HG03520 (cell line): ENCODE measurements around the gene CDKN2D.
"Not testable (repeated sequence)": the region's sequence is repeated elsewhere in the genome, so short reads cannot be mapped to it uniquely, and the experiment has no call there.

ENCODE experiments used
- ATAC-seq: cut with Tn5 transposase; IDR thresholded peaks from one replicate; pipeline ENCODE4 v1.9.1; 2021; ENCODE audit warnings: mild to moderate bottlenecking, moderate library complexity; ENCODE audit not compliant: unreplicated experiment

CDKN2D gene

GRCh38 chr19:10582091-10582490 lies 13.3 kb upstream of the CDKN2D start:
- no peak for ATAC-seq

GRCh38 chr19:10580979-10581631 lies 12.3 kb upstream of the CDKN2D start:
- ATAC-seq, result no peak

- no peak for ATAC-seq
These were observed 9.2 kb upstream of the CDKN2D start for GRCh38 chr19:10577951-10578350.

- ATAC-seq, result no peak
These were observed 6.4 kb upstream of the CDKN2D start for GRCh38 chr19:10575011-10575716.

GRCh38 chr19:10574462-10574861 lies 5.7 kb upstream of the CDKN2D start:
- ATAC-seq, result no peak

GRCh38 chr19:10573793-10574192 lies 5.0 kb upstream of the CDKN2D start:
- not testable (repeated sequence) for ATAC-seq

- ATAC-seq, result peak; percentile 2
These were observed 535 bp downstream of the CDKN2D start for GRCh38 chr19:10568062-10568825.

GRCh38 chr19:10567656-10568055 lies 1.1 kb downstream of the CDKN2D start:
- ATAC-seq, result no peak

GRCh38 chr19:10566658-10567410 lies 1.9 kb downstream of the CDKN2D start:
- no peak for ATAC-seq

- ATAC-seq, result no peak
These were observed 2.4 kb downstream of the CDKN2D start for GRCh38 chr19:10566408-10566657.

GRCh38 chr19:10565567-10566407 lies 3.0 kb downstream of the CDKN2D start, which contains the start of gene KRI1:
TSS of gene KRI1 (minus strand) at chr19:10566010. CDS start at chr19:10565999, 11 bp downstream.
- ATAC-seq, result peak; percentile 40

- no peak for ATAC-seq
These were observed 3.7 kb downstream of the CDKN2D start for GRCh38 chr19:10565028-10565566.

- ATAC-seq, result no peak
These were observed 6.2 kb downstream of the CDKN2D start for GRCh38 chr19:10562609-10563008.

GRCh38 chr19:10560154-10560553 lies 8.6 kb downstream of the CDKN2D start:
- ATAC-seq, result no peak

GRCh38 chr19:10557603-10558197 lies 11.1 kb downstream of the CDKN2D start:
- no peak for ATAC-seq

GRCh38 chr19:10555610-10555973 lies 13.2 kb downstream of the CDKN2D start:
- no peak for ATAC-seq

GRCh38 chr19:10554760-10555609 lies 13.8 kb downstream of the CDKN2D start:
- no peak for ATAC-seq

- ATAC-seq, result no peak
These were observed 14.8 kb downstream of the CDKN2D start for GRCh38 chr19:10553943-10554381.
